ENCODE data around the gene SMTNL1. TPM values are rescaled to one million over a fixed set of nuclear protein-coding genes. Genes with fewer than 3 reads are reported as not detected.

The SMTNL1 gene
- polyA plus RNA-seq, 2 of the 4 experiments (the other 2 are of a cell fraction) = not detected

GRCh38 chr11:57560146-57560545 is 22.8 kb downstream of the SMTNL1 start:
- TF ChIP-seq SREBF2 (IDR thresholded peaks at IDR 0.05) = no peak
- no peak for ATAC-seq
- no peaks in the 10 kb centered on the region for H3K4me1 ChIP-seq
- H3K9me3 ChIP-seq = no peaks in the 10 kb centered on the region
- WGBS (ENCODE audit: missing lambda C conversion rate) = 93% methylated on average over 4 of the region's 4 CpGs
- H3K4me3 ChIP-seq = no peak overlapping the region
- no peak for FAIRE-seq
- H3K27ac ChIP-seq = no peak overlapping the region
- ChIA-PET CTCF (interaction anchor here (2.0 to 4.1 kb wide), 2 partner anchors 8 to 33 kb away, joined by 5 to 28 read pairs; partner anchors contain the start of gene UBE2L6), POLR2A (no interaction called here)
- no peak overlapping the region for H3K4me2 ChIP-seq
- no peak for DNase-seq (ENCODE audit: low read depth in 1 of 2, low spot score in 1 of 2)

GRCh38 chr11:57562596-57562995 is 25.2 kb downstream of the SMTNL1 start:
- H3K27ac ChIP-seq = no peak overlapping the region
- POLR2A ChIA-PET = no interaction called here
- H3K9me3 ChIP-seq = no peaks in the 10 kb centered on the region
- TF ChIP-seq HDAC2 (IDR thresholded peaks at IDR 0.05) (no peak), RAD21 (conservative IDR thresholded peaks at IDR 0.05 in 1 of 2, IDR thresholded peaks at IDR 0.05 in 1 of 2) (peak in 1 of 2 experiments; percentile 31; a peak in 1 of 5 replicates), POLR2A (IDR thresholded peaks at IDR 0.05; ENCODE audit: low read length) (no peak), FOSL2 (IDR thresholded peaks at IDR 0.05) (no peak), FOSL2 (CRISPR knock-in tag; IDR thresholded peaks at IDR 0.05) (no peak)
- CTCF ChIA-PET = interaction anchor here (1.0 to 4.8 kb wide), 5 partner anchors 15 to 82 kb away, joined by 3 to 22 read pairs (median 8); no protein-coding TSS in a partner anchor
- no peak overlapping the region for H3K4me2 ChIP-seq
- peak in 1 of 2 experiments; percentile 16; a peak in 1 of 6 replicates for ATAC-seq
- no peak overlapping the region for H3K4me3 ChIP-seq
- no peak for FAIRE-seq
- 61% methylated on average over 4 of the region's 4 CpGs for WGBS (ENCODE audit: missing lambda C conversion rate)
- peaks cover 10% of the 10 kb centered on the region; the same call in 2 of the 3 replicates for H3K4me1 ChIP-seq
- peak in 1 of 2 experiments; percentile 20 for DNase-seq (ENCODE audit: low read depth in 1 of 2, low spot score in 1 of 2)

- Histone ChIP-seq H3K4me3 (no peak overlapping the region; the same call in 2 of the 3 replicates), H3K27ac (peak overlapping the region in 1 of 2 experiments; percentile 89; a peak in 3 of 6 replicates), H3K9me3 (no peaks in the 10 kb centered on the region), H3K4me2 (peak overlapping the region; percentile 95), H3K4me1 (peaks cover 20% of the 10 kb centered on the region)
- DNase-seq (ENCODE audit: low read depth in 1 of 2, low spot score in 1 of 2) = no peak
- no peak for FAIRE-seq
- ChIA-PET POLR2A (interaction anchor here (2.5 kb wide), 1 partner anchor 75 kb away, joined by 16 read pairs; no protein-coding TSS in a partner anchor), CTCF (interaction anchor here (1.1 to 9.2 kb wide), 6 partner anchors 30 to 108 kb away, joined by 3 to 318 read pairs (median 8); partner anchors contain the start of gene SMTNL1)
- ATAC-seq = no peak
- 95% methylated on average over 4 of the region's 4 CpGs for whole genome bisulfite sequencing (ENCODE audit: missing lambda C conversion rate)
- TF ChIP-seq FOXS1 (CRISPR knock-in tag; IDR thresholded peaks at IDR 0.05) = no peak
- no peak for TF ChIP-seq HES2 (IDR thresholded peaks at IDR 0.05)
- TF ChIP-seq TP53 (CRISPR knock-in tag; IDR thresholded peaks at IDR 0.05) = no peak
- no peak for TF ChIP-seq RARB (CRISPR knock-in tag; IDR thresholded peaks at IDR 0.05)
- TF ChIP-seq EHF (CRISPR knock-in tag; IDR thresholded peaks at IDR 0.05) = no peak
- no peak for TF ChIP-seq POLR2AphosphoS2 (conservative IDR thresholded peaks at IDR 0.05; ENCODE audit: low read length)
- no peak for TF ChIP-seq REST (IDR thresholded peaks at IDR 0.05)
- TF ChIP-seq USF2 (IDR thresholded peaks at IDR 0.05) = no peak
- TF ChIP-seq HOXB5 (CRISPR knock-in tag; IDR thresholded peaks at IDR 0.05) = no peak
- no peak for TF ChIP-seq ESRRA (IDR thresholded peaks at IDR 0.05; ENCODE audit: borderline replicate concordance, low read length)
- TF ChIP-seq E2F6 (IDR thresholded peaks at IDR 0.05; ENCODE audit: borderline replicate concordance, low read depth) = no peak
- no peak for TF ChIP-seq NR3C1 (IDR thresholded peaks at IDR 0.05)
- TF ChIP-seq TFCP2L1 (CRISPR knock-in tag; IDR thresholded peaks at IDR 0.05) = no peak
- no peak for TF ChIP-seq NPAS2 (CRISPR knock-in tag; IDR thresholded peaks at IDR 0.05; ENCODE audit: borderline replicate concordance)
Measured at GRCh38 chr11:57566005-57566904, 28.9 kb downstream of the SMTNL1 start.
